HG02678 (cell line): Measurements from ENCODE around the gene CELF5.
"Not testable (repeated sequence)": the region's sequence is repeated elsewhere in the genome, so short reads cannot be mapped to it uniquely, and the experiment has no call there.

Experiments
- ATAC-seq: cut with Tn5 transposase; IDR thresholded peaks from one replicate; pipeline ENCODE4 v1.9.1; 2021; ENCODE audit warnings: mild to moderate bottlenecking, moderate library complexity; ENCODE audit not compliant: unreplicated experiment

CELF5 gene

DNA sequence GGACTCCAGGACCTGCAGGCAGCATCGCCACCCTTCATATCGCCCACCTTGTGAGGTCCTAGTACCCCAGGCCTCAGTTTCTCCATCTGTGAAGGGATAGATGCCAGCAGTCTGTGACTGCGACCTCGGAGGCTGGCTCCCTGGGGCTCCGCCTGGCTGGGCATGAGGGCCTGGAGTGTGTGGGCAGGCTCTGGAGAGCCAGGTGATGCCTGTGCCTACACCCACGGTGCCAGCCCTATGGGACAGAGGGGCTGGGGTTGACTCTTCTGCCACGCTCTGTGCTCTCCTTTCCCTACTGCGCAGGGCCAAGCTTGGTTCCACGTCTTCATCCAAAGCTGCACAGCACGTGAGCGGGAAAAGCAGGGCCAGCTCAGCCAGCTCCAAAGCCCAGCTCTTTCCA lies 115.9 kb downstream of the CELF5 start:
- ATAC-seq, result no peak

DNA sequence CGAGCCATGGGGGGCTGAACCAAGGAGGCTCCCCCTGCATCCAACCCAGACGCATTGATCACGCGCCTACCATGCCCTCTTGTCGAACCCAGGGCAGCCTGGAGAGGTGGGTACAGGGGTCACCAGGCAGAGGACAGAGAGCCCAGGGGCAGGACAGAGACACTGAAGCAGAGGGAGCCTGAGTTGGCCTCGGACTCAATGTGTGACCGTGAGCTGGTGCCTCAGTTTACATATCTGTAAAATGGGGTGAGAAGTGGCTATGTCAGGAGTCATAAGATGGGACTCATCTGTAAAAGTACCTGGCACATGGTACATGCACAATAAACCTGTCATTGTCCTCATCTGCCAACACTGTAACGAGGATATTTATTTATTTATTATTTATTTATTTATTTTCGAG lies 117.8 kb downstream of the CELF5 start:
- no peak for ATAC-seq

- ATAC-seq, result not testable (repeated sequence)
These were observed 118.5 kb downstream of the CELF5 start for GRCh38 chr19:3342962-3343361.

DNA sequence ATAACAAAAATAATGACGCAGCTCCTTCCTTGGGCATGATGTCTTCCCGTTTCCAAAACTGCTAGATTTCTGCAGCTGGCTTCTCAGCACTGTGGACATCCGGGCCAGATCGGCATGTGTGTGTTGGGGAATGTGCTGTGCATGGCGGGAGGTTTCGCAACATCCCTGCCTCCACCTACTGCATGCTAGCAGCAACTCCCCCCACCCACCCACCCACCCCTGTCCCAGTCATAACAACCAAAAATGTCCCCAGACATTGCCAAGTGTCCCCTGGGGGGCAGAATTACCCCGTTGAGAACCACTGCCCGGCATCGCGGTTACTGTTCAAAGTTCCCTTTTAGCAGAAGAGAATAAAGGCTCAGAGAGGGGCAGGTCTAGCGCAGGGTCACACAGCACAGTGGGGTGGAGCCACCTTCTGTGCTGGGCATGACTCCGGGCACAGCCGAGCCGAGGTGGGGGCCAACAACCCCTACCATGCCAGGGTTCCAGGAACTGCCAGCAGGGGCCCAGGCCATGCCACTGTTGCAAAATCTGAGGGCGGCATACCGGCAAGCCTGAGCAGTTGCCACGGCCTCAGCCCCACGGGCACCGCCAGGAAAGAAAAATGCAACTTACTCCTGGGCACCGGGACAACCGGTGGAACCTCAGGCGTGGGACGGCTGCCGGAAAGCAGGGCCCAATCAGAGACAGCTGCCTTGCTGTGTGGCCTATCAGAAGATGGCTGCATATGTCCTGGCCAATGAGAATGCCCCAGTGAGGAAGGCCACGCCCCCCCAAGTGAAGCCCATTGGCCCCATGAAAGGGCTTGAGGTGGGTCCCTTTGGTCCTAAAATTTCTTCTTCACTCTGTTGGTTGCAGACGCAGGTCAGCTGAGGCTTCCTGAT lies 119.4 kb downstream of the CELF5 start:
- no peak for ATAC-seq

DNA sequence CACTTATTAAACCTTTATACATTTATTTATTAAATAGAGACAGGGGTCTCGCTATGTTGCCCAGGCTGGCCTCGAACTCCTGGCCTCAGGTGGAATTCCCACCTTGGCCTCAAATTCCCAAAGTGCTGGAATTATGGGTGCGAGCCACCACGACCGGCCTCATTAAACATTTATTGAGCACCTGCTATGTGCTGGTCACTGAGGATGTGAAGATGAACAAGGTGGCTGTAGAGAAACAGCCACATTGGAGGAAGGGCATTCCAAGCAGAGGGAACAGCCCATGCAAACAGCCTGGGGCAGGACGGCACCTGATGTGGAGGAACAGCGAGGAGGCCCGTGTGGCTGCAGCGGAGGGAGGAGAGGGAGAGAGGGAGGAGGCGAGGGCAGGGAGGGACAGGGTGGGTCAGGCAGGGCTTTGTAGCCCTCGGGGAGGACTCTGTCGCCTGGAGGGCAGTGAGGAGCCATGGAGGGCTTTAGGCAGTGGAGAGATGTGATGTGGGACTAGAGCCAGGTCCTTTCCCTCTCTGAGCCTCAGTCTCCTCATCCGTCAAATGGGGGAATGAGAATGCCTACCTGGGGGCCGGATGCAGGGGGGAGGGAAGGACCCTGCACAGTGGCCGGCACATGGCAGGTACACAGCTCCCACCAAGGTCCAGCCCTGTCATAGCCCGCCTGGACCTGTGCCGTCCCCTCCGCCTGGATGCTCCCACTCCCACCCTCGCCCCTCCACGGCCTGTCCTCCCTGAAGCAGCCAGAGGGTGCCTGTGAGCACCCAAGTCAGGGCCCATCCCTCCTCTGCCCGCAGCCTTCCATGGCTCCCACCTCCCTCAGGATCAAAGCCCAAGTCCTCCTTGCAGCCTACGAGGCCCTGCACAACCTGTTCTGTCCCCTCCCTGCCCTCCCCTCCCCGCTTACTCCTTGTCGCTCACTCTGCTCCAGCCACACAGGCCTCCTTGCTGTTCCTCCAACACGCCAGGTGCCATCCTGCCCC lies 120.4 kb downstream of the CELF5 start:
- ATAC-seq, result no peak

DNA sequence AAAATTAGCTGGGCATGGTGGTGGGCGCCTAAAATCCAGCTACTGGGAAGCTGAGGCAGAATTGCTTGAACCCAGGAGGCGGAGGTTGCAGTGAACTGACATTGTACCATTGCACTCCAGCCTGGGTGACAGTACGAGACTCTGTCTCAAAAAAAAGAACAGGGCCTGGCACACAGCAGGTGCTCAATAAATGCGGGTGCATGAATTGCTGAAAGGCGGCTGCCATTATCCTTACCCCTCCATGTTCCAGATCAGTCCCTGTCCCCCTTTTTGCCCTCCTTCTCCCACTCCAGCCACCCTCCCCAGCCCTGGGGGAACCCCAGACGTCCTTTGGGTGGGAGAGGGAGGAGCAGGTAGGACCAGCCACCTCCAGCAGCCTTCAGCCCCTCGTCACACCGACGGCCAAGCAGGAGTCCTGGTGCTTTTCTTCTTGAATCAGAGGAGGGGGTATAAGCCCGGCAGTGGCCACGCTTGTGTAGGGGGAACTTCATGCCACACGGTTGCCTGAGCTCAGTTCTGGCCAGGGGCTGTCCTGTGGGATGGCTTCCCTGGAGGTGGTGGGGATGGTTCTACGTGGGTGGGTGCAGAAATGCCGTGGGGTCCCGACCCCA lies 121.5 kb downstream of the CELF5 start:
- no peak for ATAC-seq
